Muscle layer of colon (tissue), 2 donors: ENCODE results near the gene MAGT1.
"Not testable (repeated sequence)": the region's sequence is repeated elsewhere in the genome, so short reads cannot be mapped to it uniquely, and the experiment has no call there.

Experiments
- H3K27ac ChIP-seq: one replicate; pipeline ENCODE4 v1.7.0; 2013; ENCODE audit warnings: low read depth, mild to moderate bottlenecking, low read length, moderate library complexity
- H3K27me3 ChIP-seq, 2 donors: one replicate each; pipeline ENCODE4 v1.7.0; 2013; ENCODE audit warnings: low read length in 2 of 2, mild to moderate bottlenecking in 2 of 2; ENCODE audit not compliant: insufficient read depth in 2 of 2, control insufficient read depth in 1 of 2
- H3K36me3 ChIP-seq: one replicate; pipeline ENCODE4 v1.7.0; 2013; ENCODE audit warnings: mild to moderate bottlenecking, low read length; ENCODE audit not compliant: insufficient read depth
- H3K4me1 ChIP-seq: one replicate; pipeline ENCODE4 v1.7.0; 2013; ENCODE audit warnings: mild to moderate bottlenecking, low read length; ENCODE audit not compliant: insufficient read depth
- H3K4me3 ChIP-seq, 2 donors: one replicate each; pipeline ENCODE4 v1.7.0; 2013; ENCODE audit warnings: low read length in 2 of 2, low read depth in 1 of 2, mild to moderate bottlenecking in 1 of 2, moderate library complexity in 1 of 2
- H3K9ac ChIP-seq: one replicate; pipeline ENCODE4 v1.7.0; 2013; ENCODE audit warnings: low read length
- H3K9me3 ChIP-seq: one replicate; pipeline ENCODE4 v1.7.0; 2013; ENCODE audit warnings: mild to moderate bottlenecking, low read length
- donor health status: abdominal sarcoma.
- donor health status: Adenocarcinoma of cecum.

The MAGT1 gene

DNA sequence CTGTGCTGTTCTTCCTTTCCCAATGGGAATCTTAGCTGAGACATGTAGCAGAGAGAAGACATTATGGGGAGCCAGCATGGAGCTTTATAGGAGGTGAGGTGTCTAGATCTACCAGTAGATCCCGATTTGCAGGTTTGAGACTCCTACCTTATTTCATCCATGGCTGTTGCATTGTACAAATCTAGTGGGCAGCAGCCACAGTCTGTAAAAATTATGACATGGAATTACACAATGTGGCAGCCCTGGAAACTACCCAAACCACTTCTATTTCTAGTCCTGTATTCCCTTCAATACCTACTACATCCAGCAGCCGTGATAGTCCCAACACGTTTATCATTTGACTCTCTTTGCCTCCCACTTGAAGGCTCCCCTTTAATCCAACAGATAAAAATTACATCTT lies 23.3 kb upstream of the MAGT1 start:
- Histone ChIP-seq H3K36me3 (no peaks in the 10 kb centered on the region), H3K27ac (no peak overlapping the region), H3K4me3 (no peak overlapping the region)

DNA sequence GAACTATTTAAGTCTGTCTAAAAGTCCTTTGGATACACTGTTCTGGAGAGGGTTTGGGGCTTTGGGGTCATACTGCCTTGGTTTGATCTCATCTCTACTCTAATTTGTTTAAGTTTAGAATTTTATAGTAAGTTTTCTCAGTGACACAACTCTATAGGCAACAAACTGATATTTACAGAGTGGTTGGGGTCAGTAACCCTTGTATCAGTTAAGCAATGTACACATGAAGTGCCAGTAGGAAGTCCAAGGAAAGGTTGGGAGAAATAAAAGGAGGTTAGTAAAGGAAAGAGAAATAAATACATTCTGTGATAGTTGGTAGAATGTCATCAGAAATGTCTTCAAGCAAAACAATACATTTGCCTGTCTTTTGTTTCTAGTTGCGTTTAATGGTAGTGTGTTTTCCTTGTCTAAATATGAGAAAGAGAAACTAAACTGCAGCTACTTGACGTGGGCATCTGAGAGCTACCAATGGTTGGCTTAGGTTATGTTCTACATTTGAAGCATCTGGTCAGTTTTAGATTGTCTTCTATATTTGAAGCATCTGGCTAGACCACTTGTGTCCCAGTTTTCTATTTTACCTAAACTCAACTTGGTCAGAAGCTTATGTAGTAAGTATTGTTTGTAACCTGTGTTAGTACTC lies 22.2 kb upstream of the MAGT1 start:
- Histone ChIP-seq H3K4me1 (no peaks in the 10 kb centered on the region), H3K27ac (no peak overlapping the region)

More for the DNA sequence above, 23.3 kb upstream of the MAGT1 start:
- Histone ChIP-seq H3K9me3 (no peaks in the 10 kb centered on the region), H3K9ac (no peak overlapping the region), H3K4me1 (no peaks in the 10 kb centered on the region), H3K27me3 (no peaks in the 10 kb centered on the region)

DNA sequence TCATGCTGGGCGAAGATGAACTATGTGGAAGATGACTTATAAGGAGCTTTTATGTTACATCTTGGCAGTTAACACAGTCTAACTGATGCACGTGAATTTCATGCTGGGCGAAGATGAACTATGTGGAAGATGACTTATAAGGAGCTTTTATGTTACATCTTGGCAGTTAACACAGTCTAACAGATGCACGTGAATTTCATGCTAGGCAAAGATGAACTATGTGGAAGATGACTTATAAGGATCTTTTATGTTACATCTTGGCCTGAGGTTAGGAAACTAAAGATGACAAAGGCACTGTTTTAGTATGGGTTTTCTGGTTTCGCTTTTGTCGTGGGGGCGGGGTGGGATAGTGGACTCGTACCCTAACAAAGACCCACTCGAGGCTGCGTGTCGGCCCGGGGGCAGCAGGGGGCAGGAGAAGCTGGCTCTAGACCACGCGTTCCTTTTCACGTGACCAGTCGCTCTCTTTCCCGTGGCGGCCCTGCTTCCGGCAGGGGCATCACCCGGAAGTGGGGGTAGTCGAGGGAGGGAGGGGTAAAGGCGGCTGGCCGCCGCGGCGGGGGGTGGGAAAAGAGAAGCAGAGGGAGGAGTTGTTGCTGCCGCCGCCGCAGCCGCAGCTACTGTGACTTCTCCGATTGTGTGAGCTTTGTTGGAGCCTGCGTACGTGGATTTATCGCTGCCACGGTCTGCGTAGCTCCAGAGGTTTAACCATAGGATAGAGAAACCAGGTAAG lies 15.0 kb upstream of the MAGT1 start, which contains the start of gene ATP7A:
TSS of gene ATP7A (plus strand) at position 586 of the 733 bp plus-strand sequence. CDS start 60,949 bp downstream, outside the sequence.
- Histone ChIP-seq H3K27me3 (no peaks in the 10 kb centered on the region), H3K9me3 (no peaks in the 10 kb centered on the region), H3K9ac (peak within 1 kb of the TSS; percentile 39), H3K4me1 (no peaks in the 10 kb centered on the region), H3K36me3 (no peaks in the 10 kb centered on the region), H3K4me3 (peak within 1 kb of the TSS; percentile 57 to 71), H3K27ac (peak within 1 kb of the TSS; percentile 63)

More for the DNA sequence above, 22.2 kb upstream of the MAGT1 start:
- no peaks in the 10 kb centered on the region for H3K9me3 ChIP-seq
- H3K9ac ChIP-seq, result no peak overlapping the region
- H3K36me3 ChIP-seq, result no peaks in the 10 kb centered on the region
- no peaks in the 10 kb centered on the region for H3K27me3 ChIP-seq
- no peak overlapping the region for H3K4me3 ChIP-seq

DNA sequence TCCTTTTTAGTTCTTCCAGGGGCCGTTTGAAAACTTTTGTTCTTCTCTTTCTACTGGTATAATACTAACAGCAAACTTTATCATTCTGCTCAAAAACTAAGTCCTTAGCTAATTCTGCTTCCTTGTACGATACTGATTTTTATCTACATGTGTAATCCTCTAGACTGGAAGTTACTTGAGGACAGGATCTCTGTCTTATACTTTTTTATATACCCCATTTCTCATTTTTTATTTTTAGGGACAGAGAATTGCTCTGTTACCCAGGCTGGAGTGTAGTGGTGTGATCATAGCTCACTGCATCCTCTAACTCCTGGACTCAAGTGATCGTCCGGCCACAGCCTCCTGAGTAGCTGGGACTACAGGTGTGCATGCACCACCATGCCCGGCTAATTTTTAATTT lies 6.3 kb upstream of the MAGT1 start:
- no peaks in the 10 kb centered on the region for H3K27me3 ChIP-seq
- no peak overlapping the region for H3K4me3 ChIP-seq
- no peak overlapping the region for H3K9ac ChIP-seq
- H3K27ac ChIP-seq, result no peak overlapping the region
- H3K36me3 ChIP-seq, result no peaks in the 10 kb centered on the region
- no peaks in the 10 kb centered on the region for H3K4me1 ChIP-seq
- H3K9me3 ChIP-seq, result no peaks in the 10 kb centered on the region

DNA sequence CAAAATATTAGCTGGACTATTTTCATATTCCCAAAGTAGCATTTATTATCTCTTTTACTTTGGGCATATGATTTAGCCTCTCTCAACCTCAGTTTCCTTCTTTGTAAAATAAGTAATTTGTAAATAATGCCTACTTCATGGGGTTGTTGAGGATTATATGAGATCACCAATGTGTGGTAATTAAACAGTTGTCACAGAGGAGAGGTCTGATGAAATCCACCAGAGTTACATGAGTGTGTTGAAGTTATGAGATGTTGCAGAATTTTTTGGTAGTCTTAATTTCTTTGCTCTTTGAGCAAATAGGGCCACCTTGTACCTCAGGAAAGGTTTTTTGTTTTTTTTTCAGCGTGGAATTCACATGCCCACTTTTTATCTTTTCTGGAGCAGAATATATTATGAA lies 5.5 kb upstream of the MAGT1 start:
- H3K27me3 ChIP-seq, result no peaks in the 10 kb centered on the region
- no peaks in the 10 kb centered on the region for H3K36me3 ChIP-seq
- peak overlapping the region; percentile 40 to 48 for H3K4me3 ChIP-seq
- H3K9ac ChIP-seq, result no peak overlapping the region
- no peaks in the 10 kb centered on the region for H3K4me1 ChIP-seq
- no peak overlapping the region for H3K27ac ChIP-seq
- H3K9me3 ChIP-seq, result no peaks in the 10 kb centered on the region

DNA sequence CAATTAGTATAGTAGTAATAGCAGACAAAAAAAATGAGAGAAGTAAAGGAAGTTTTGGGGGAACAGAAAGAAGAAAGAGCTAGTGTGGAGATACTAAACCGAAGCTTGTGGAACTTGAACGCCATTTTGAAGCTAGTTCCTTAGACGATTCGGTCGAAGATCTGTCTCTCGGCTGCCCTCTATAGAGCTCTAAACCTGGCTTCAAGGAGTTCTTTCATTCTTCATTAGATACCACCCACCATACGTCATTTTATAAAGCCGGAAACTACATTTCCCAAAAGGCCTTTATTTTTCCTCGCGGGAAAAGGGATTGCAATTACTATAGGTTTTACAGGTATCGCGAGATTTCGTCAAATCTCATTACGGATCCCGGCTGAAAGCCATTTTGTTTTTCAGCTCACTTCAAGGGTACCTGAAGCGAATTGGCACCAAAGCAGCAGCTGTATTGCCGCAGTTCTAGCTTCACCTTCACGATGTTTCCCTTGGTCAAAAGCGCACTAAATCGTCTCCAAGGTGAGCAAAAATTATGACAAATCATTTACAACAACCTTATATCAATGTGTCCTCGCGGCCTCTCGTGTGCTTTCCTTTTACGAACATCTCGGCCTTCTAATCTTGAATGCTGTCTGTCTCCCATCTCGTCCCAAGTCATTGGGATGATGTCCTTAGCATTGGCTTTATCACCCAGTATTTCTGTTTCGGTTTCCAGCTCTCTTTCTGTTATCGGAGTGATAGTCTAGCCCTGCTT lies 4.0 kb upstream of the MAGT1 start, which contains the start of gene COX7B:
TSS of gene COX7B (plus strand) at position 388 of the 748 bp plus-strand sequence. CDS start at position 474, 86 bp downstream.
- H3K36me3 ChIP-seq, result no peaks in the 10 kb centered on the region
- H3K9ac ChIP-seq, result peak within 1 kb of the TSS; percentile 57
- H3K4me3 ChIP-seq, result peak within 1 kb of the TSS; percentile 40 to 48
- no peaks in the 10 kb centered on the region for H3K9me3 ChIP-seq
- peak within 1 kb of the TSS; percentile 71 for H3K27ac ChIP-seq
- H3K27me3 ChIP-seq, result no peaks in the 10 kb centered on the region
- H3K4me1 ChIP-seq, result no peaks in the 10 kb centered on the region

DNA sequence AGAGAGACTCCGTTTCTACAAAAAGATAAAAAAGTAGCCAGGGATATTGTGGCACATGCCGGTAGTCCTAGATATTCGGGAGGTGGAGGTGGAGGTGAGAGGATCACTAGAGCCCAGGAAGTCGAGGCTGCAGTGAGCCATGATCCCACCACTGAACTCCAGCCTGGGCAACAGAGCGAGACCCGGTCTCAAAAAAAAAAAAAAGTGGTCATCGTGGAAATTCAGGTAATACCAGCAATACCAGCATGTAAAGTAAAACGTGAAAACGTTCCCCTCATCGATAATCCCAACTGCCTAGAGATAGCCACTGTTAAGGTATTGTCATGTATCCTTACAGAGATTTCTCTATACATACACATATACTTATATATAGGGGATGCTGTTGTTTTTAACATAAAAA lies 1.5 kb downstream of the MAGT1 start:
- Histone ChIP-seq H3K27me3 (no peaks in the 10 kb centered on the region), H3K9me3 (no peaks in the 10 kb centered on the region), H3K36me3 (no peaks in the 10 kb centered on the region), H3K27ac (no peak overlapping the region), H3K4me3 (no peak overlapping the region), H3K9ac (no peak overlapping the region), H3K4me1 (no peaks in the 10 kb centered on the region)

DNA sequence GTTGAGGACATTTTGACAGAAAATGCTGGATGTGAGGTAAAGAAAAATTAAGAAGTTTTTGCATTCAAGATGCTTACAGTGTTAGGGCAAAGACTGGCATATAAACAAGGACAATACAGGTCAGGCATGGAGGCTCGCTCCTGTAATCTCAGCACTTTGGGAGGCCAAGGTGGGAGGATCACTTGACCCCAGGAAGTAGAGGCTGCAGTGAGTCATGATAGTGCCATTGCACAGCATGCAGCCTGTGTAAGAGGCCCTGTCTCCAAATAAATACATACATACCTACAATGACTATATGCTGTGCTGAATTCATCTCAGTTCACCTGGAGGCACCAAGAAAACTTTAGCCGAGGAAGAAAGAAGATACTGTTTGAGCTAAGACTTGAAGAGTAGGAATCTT lies 2.3 kb downstream of the MAGT1 start:
- Histone ChIP-seq H3K4me1 (no peaks in the 10 kb centered on the region), H3K27me3 (no peaks in the 10 kb centered on the region), H3K36me3 (no peaks in the 10 kb centered on the region), H3K9ac (no peak overlapping the region), H3K4me3 (no peak overlapping the region), H3K27ac (no peak overlapping the region), H3K9me3 (no peaks in the 10 kb centered on the region)

DNA sequence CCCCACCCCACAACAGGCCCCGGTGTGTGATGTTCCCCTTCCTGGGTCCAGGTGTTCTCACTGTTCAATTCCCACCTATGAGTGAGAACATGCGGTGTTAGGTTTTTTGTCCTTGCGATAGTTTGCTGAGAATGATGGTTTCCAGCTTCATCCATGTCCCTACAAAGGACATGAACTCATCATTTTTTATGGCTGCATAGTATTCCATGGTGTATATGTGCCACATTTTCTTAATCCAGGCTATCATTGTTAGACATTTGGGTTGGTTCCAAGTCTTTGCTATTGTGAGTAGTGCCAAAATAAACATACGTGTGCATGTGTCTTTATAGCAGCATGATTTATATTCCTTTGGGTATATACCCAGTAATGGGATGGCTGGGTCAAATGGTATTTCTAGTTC lies 13.8 kb downstream of the MAGT1 start:
- H3K36me3 ChIP-seq, H3K9me3 ChIP-seq, H3K4me3 ChIP-seq, H3K27ac ChIP-seq, H3K4me1 ChIP-seq, H3K27me3 ChIP-seq, H3K9ac ChIP-seq: not testable (repeated sequence)

DNA sequence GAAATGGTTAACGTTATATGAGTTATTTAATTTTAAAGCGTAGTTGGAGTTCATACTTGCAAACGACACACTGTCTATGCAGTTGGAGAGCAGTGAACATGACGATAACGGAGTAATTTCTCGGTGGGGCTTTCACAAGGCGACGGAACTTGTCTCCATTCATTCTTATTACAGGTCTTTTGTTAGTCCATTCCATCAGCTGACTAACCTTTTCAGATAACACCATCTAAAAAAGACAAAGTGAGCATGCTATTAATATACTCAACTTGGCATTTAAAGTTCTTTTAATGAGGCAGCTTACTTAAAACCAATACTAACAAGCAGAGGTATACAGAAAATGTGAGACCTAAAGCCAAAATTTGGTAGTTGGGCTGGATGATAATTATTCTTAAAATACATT lies 19.9 kb downstream of the MAGT1 start:
- Histone ChIP-seq H3K27me3 (no peaks in the 10 kb centered on the region), H3K9ac (no peak overlapping the region), H3K9me3 (no peaks in the 10 kb centered on the region), H3K36me3 (no peaks in the 10 kb centered on the region), H3K27ac (no peak overlapping the region), H3K4me3 (no peak overlapping the region), H3K4me1 (no peaks in the 10 kb centered on the region)

DNA sequence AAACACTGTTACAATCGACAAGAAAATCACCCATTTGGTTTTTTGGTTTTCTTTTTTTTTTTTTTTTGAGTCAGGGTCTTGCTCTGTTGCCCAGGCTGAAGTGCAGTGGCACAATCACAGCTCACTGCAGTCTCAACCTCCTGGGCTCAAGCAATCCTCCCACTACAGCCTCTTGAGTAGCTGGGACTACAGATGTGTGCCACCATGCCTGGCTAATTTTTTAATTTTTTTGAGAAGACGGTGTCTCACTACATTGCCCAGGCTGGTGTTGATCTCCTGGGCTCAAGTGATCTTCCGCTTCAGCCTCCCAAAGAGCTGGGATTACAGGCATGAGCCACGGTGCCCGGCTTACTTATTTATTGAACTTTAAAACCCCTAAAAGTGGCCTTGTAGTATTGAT lies 63.7 kb downstream of the MAGT1 start:
- not testable (repeated sequence) for H3K9ac ChIP-seq, H3K4me3 ChIP-seq, H3K27me3 ChIP-seq, H3K27ac ChIP-seq, H3K36me3 ChIP-seq, H3K9me3 ChIP-seq, H3K4me1 ChIP-seq
